Measurements from ENCODE around the gene DPPA4.

Gene DPPA4

DNA sequence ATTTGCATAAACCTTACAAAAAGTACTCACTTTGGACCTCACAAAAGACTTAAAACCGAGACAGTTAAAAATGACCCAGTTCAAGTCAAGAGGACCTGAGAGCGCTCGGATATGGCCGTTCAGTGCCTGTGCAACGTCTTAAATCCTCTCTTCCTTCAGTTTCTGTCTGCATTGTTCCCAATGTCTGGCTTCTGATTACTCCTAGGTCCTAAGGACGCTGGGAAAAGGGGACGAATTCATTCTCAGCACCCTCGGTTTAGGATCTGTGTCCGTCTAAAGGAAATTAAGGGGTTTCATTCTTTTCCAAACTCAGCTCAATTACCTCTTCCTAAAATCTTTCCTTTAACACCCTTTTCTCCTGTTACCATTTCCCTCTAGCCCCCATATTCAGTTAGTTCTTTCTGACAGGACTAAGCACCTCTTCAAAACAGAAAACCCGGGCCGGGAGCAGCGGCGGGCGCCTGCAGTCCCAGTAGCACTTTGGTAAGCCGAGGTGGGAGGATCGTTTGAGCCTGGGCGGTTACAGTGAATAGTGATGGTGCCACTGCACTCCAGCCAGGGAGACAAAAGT, 970 bp downstream of the DPPA4 start:
- no peak for DNase-seq

- DNase-seq: no peak
Measured at GRCh38 chr3:109334572-109334971, 2.8 kb downstream of the DPPA4 start.

DNA sequence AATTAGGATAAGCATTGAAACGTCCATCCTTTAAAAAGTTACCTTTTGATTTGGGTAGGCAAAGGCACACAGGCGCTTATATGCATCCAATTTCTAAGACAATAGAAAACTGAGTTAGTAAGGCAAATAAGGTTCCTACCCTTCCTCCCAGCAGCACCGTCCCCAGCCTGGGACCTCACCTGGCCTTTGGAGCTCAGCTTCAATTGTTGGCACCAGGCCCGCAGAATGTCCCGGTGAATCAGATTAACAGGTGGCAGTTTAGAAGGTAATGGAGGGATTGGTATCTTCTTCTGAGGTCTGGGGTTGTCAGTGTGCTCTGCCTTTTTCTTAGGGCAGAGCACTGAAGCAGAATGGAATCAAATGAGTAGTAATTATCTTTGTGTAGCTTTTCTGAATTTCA, 5.7 kb downstream of the DPPA4 start:
- DNase-seq: no peak

DNA sequence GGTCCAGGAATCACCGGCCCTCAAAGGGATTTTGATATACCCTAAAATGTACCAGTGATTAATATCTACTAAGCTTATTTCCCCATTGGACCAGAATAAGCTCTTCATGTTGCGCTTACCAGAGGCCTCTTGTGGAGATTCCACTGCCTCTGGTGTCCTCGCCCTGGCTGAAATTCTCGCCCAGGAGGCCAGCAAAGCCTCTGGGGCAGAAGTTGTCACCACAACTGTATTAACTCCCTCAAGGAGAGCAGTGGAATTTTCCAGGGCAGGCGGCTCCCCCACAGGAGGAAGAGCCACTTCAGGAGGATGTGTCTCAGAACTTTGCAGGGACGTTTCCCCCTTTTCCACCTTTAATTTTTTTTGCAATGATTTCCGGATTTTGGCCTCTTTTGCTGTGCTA, 6.9 kb downstream of the DPPA4 start:
- DNase-seq: no peak

- no peak for DNase-seq
Measured at GRCh38 chr3:109328202-109328601, 9.1 kb downstream of the DPPA4 start.

DNA sequence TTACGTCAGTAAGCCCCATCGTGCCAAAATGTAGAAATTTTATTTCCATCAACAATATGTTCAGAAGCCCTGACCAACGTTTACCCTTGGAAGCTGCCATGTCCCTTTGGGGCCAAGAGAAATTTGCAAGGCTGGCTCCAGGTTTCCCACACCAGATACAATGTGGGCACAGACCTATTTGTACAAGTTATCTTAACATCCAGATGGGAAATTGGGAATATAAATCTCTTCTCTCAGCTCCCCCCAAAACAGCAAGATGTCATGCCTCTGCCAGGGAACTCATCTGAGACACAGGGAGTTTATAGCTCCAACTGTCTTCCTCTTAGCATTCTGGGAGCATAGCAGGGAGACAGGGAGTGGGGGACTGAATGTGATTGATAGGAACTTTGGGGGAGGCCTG, 11.7 kb downstream of the DPPA4 start:
- no peak for DNase-seq

DNA sequence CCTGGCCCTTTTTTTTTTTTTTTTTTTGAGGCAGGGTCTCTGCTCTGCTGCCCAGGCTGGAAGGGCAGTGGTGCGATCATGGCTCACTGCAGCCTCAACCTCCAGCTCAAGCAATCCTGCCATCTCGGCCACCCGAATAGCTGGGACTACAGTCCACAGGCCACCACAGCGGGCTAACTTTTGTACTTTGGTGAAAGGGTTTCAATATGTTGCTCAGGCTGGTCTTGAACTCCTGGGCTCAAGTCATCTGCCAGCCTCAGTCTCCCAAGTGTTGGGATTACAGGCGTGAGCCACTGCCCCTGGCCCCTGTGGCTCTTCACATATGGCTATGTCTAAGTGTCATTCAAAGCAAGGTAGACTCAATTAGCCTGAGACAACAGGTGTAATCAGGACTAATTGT, 12.2 kb downstream of the DPPA4 start:
- no peak for DNase-seq

- DNase-seq: no peak
Measured at GRCh38 chr3:109316162-109316730, 21.1 kb downstream of the DPPA4 start, which contains the start of gene DPPA2. DPPA2 (minus strand) TSS chr3:109316517; CDS start chr3:109314542, 1,975 bp downstream.

- no peak for DNase-seq
Measured at GRCh38 chr3:109313061-109313460, 24.3 kb downstream of the DPPA4 start.

DNA sequence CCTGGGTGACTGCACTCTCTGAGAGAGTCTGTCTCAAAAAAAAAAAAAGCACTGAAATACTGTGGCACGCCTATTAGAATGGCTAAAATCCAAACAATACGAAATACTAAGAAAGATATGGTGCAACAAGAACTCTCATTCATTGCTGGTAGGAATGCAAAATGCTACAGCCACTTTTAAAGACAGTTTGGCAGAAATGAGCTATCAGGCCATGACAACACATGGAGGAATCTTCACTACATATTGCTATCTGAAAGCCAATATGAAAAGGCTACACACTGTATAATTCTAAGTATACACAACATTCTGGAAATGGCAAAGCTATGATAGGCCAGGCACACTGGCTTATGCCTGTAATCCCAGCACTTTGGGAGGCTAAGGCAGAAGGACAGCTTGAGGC, 39.9 kb downstream of the DPPA4 start:
- no peak for DNase-seq

DNA sequence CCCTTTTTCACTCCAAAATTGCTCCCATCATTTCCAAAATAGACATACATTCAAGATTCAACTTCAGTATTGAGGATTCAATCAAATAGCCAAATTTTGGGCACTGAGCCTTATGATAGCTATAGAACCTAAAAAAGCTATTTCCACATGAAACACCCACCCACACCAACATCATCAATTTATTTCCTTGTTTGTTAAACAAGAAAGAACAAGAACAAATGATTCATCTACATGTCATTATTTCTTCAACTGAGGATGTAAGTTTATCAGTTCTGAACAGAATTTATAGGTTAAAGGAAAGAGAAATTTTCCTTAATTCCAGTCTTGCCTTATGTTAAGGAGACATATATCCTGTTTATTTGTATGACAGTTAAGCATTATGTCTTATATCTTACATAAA, 53.3 kb downstream of the DPPA4 start:
- DNase-seq: no peak

DNA sequence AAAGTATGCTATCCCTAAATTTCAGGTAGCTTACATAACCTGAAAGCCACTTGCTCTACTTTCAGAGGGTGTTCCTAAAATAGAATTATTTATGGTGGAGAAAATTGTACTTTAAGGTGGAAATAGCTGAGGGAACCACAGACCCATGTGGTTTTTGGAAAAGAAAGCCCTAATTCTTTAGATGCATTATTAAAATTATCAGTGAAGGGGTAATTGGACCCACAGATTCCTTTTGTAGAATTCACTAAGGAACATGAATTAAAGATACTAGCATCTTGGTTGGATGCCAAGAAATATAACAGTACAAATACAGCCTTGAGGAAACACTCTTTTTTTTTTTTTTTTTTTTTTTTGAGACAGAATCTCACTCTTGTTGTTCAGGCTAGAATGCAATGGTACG, 58.8 kb downstream of the DPPA4 start:
- DNase-seq: no peak

- DNase-seq: no peak
Measured at GRCh38 chr3:109278141-109278540, 59.2 kb downstream of the DPPA4 start.
